Liver (tissue), 9 donors: ENCODE results near the gene ASPA. TPM values are rescaled to one million over a fixed set of nuclear protein-coding genes. Genes with fewer than 3 reads are reported as not detected.

ENCODE experiments used
- DNase-seq: peaks from one replicate; pipeline ENCODE4 v3.0.0-alpha.2; 2017; ENCODE audit warnings: low spot score
- H3K27ac ChIP-seq, 2 donors: one replicate each; pipeline ENCODE4 v1.7.0; 2013; ENCODE audit warnings: inconsistent platforms in 2 of 2, low read length in 2 of 2, control low read depth in 1 of 2, low read depth in 1 of 2, mild to moderate bottlenecking in 1 of 2
- H3K27me3 ChIP-seq, 4 donors: one replicate each; pipeline versions ENCODE4 v1.6.1 to v1.7.0; 2013; ENCODE audit warnings: low read length in 3 of 4, inconsistent platforms in 1 of 4, mild to moderate bottlenecking in 1 of 4, moderate library complexity in 1 of 4; ENCODE audit not compliant: control insufficient read depth in 4 of 4, insufficient read depth in 4 of 4
- H3K36me3 ChIP-seq, 4 donors: one replicate each; pipeline versions ENCODE4 v1.6.1 to v1.7.0; 2013; ENCODE audit warnings: low read length in 3 of 4, mild to moderate bottlenecking in 3 of 4, low read depth in 1 of 4, moderate library complexity in 1 of 4; ENCODE audit not compliant: control insufficient read depth in 4 of 4, insufficient read depth in 3 of 4
- H3K4me1 ChIP-seq, 4 donors: one replicate each; pipeline versions ENCODE4 v1.6.1 to v1.7.0; 2013; ENCODE audit warnings: low read length in 3 of 4, mild to moderate bottlenecking in 3 of 4, moderate library complexity in 1 of 4; ENCODE audit not compliant: control insufficient read depth in 4 of 4, insufficient read depth in 4 of 4
- H3K4me3 ChIP-seq, 3 donors: one replicate each; pipeline versions ENCODE4 v1.6.1 to v1.7.0; 2013; ENCODE audit warnings: low read length in 3 of 3, control low read depth in 1 of 3, low read depth in 1 of 3, mild to moderate bottlenecking in 1 of 3
- H3K9ac ChIP-seq, 2 donors: one replicate each; pipeline ENCODE4 v1.7.0; 2013; ENCODE audit warnings: low read length in 2 of 2, mild to moderate bottlenecking in 2 of 2, moderate library complexity in 2 of 2, control low read depth in 1 of 2, low read depth in 1 of 2
- H3K9me3 ChIP-seq, 4 donors: one replicate each; pipeline versions ENCODE4 v1.6.1 to v1.7.0; 2013; ENCODE audit warnings: low read length in 3 of 4; ENCODE audit not compliant: control insufficient read depth in 4 of 4
- ATF3 ChIP-seq: IDR thresholded peaks from 2 replicates; pipeline ENCODE4 v1.6.1; 2016; ENCODE audit warnings: antibody characterized with exemption
- CTCF ChIP-seq: fragments of 150-350 bp; IDR thresholded peaks from 2 replicates; pipeline ENCODE4 v1.5.1; 2017; ENCODE audit warnings: improper control_type of control experiment, low read depth, low read length; ENCODE audit not compliant: missing input control
- FOXA1 ChIP-seq: IDR thresholded peaks from 2 replicates; pipeline ENCODE4 v1.6.1; 2016; ENCODE audit warnings: antibody characterized with exemption
- FOXA2 ChIP-seq: IDR thresholded peaks from 2 replicates; pipeline ENCODE4 v1.6.1; 2016; ENCODE audit warnings: antibody characterized with exemption
- HNF4A ChIP-seq, 2 donors: conservative IDR thresholded peaks; 2 replicates each; pipeline ENCODE4 v1.6.1; 2016; ENCODE audit warnings: antibody characterized with exemption in 2 of 2, mild to moderate bottlenecking in 2 of 2
- HNF4G ChIP-seq: IDR thresholded peaks from 2 replicates; pipeline ENCODE4 v1.6.1; 2016; ENCODE audit warnings: antibody characterized with exemption
- MAX ChIP-seq: IDR thresholded peaks from 2 replicates; pipeline ENCODE4 v1.6.1; 2016; ENCODE audit warnings: antibody characterized with exemption
- NR2F2 ChIP-seq: IDR thresholded peaks from 2 replicates; pipeline ENCODE4 v1.6.1; 2016; ENCODE audit warnings: antibody characterized with exemption
- RAD21 ChIP-seq, 2 donors: IDR thresholded peaks; 2 replicates each; pipeline ENCODE4 v1.6.1; 2016; ENCODE audit warnings: antibody characterized with exemption in 2 of 2, mild to moderate bottlenecking in 2 of 2
- RXRA ChIP-seq, 2 donors: IDR thresholded peaks; 2 replicates each; pipeline ENCODE4 v1.6.1; 2017 to 2018; ENCODE audit warnings: antibody characterized with exemption in 2 of 2, mild to moderate bottlenecking in 1 of 2
- SP1 ChIP-seq: IDR thresholded peaks from 2 replicates; pipeline ENCODE4 v1.6.1; 2018; ENCODE audit warnings: antibody characterized with exemption, mild to moderate bottlenecking
- TAF1 ChIP-seq: conservative IDR thresholded peaks from 2 replicates; pipeline ENCODE4 v1.6.1; 2016; ENCODE audit warnings: antibody characterized with exemption, mild to moderate bottlenecking
- YY1 ChIP-seq: IDR thresholded peaks from 2 replicates; pipeline ENCODE4 v1.6.1; 2016; ENCODE audit warnings: antibody characterized with exemption, mild to moderate bottlenecking
- ZBTB33 ChIP-seq: IDR thresholded peaks from 2 replicates; pipeline ENCODE4 v1.6.1; 2016; ENCODE audit warnings: antibody characterized with exemption
- WGBS: extraction: QIAGEN DNeasy Blood & Tissue Kit; methylation state at CpG from one replicate; pipeline ENCODE4 v1.1.7; 2013; 5-methylcytosine and 5-hydroxymethylcytosine counted together
- polyA plus RNA-seq, 2 donors: library from polyadenylated mRNA; stranded (reverse) in 1 of 2; unstranded in 1 of 2; fragments of 200-250 nt in 1 of 2; fragments of >200 nt in 1 of 2; fragmentation: Nextera tagmentation in 1 of 2; extraction: Ambion mirVana in 1 of 2; gene quantifications; one replicate each; pipeline versions ENCODE4 v1.2.1 to v1.2.3, GENCODE V29; 2013 to 2015
- total RNA-seq, 2 donors: library from RNA; depleted of rRNA; stranded (reverse); fragments of >200 nt; gene quantifications; one replicate each; pipeline ENCODE4 v1.2.3, GENCODE V29; 2014
- donor health status: healthy.
- donor health status: healthy.
- donor health status: healthy.
- donor health status: healthy.
- donor health status: healthy.

ASPA gene
- total and polyA plus RNA-seq, 4 donors = 0.89 to 4.7 (median 1.9) TPM

- Histone ChIP-seq H3K4me1 (peaks cover 0 to 4% (median 3%) of the 10 kb centered on the region in 4 donors), H3K9ac (no peak overlapping the region), H3K4me3 (no peak overlapping the region), H3K9me3 (no peaks in the 10 kb centered on the region), H3K36me3 (peaks cover 0 to 12% (median 7%) of the 10 kb centered on the region in 4 donors), H3K27me3 (no peaks in the 10 kb centered on the region), H3K27ac (no peak overlapping the region)
- 41% methylated on average over 8 of the region's 8 CpGs for WGBS
- no peak for DNase-seq
- peak; percentile 47 to 61 for TF ChIP-seq RXRA (IDR thresholded peaks at IDR 0.05)
- peak; percentile 13 to 53 for TF ChIP-seq RAD21 (IDR thresholded peaks at IDR 0.05)
- no peak for TF ChIP-seq FOXA2
- peak; percentile 19 to 24 for TF ChIP-seq HNF4A (conservative IDR thresholded peaks at IDR 0.05)
Measured at GRCh38 chr17:3485481-3486068, 9.8 kb downstream of the ASPA start.

GRCh38 chr17:3497101-3497500 is 21.3 kb downstream of the ASPA start:
- Histone ChIP-seq H3K27me3 (no peaks in the 10 kb centered on the region), H3K4me3 (no peak overlapping the region), H3K36me3 (peaks cover 0 to 4% (median 1%) of the 10 kb centered on the region in 4 donors), H3K4me1 (no peaks in the 10 kb centered on the region), H3K27ac (no peak overlapping the region), H3K9ac (no peak overlapping the region), H3K9me3 (no peaks in the 10 kb centered on the region)
- DNase-seq = no peak
- TF ChIP-seq ATF3 (no peak), FOXA1 (no peak), ZBTB33 (no peak), SP1 (no peak), MAX (no peak), YY1 (no peak), HNF4G (no peak)
- 94% methylated on average over 7 of the region's 7 CpGs for WGBS

- Histone ChIP-seq H3K36me3 (no peaks in the 10 kb centered on the region), H3K9ac (no peak overlapping the region), H3K27ac (no peak overlapping the region), H3K27me3 (no peaks in the 10 kb centered on the region), H3K9me3 (no peaks in the 10 kb centered on the region), H3K4me3 (no peak overlapping the region), H3K4me1 (peaks cover 0 to 4% (median 0%) of the 10 kb centered on the region in 4 donors)
- WGBS = 83% methylated on average over 5 of the region's 5 CpGs
- DNase-seq = no peak
- TF ChIP-seq ZBTB33 (no peak), CTCF (no peak), TAF1 (no peak), FOXA1 (no peak), FOXA2 (no peak), NR2F2 (no peak)
Measured at GRCh38 chr17:3501344-3501743, 25.5 kb downstream of the ASPA start.
